Ovary (tissue), 9 donors: ENCODE measurements around the gene GSG1L2. TPM values are rescaled to one million over a fixed set of nuclear protein-coding genes. Genes with fewer than 3 reads are reported as not detected.

Experiments
- DNase-seq, 5 donors: peaks; one replicate each; pipeline ENCODE4 v3.0.0-alpha.2; 2019 to 2020
- H3K27ac ChIP-seq, 2 donors: fragments of 200-600 bp; one replicate each; pipeline versions ENCODE4 v1.5.1 to v1.8.0; 2019 to 2022
- H3K27me3 ChIP-seq: fragments of 200-600 bp; one replicate; pipeline ENCODE4 v1.8.0; 2022
- H3K36me3 ChIP-seq: fragments of 200-600 bp; sonication (generic); one replicate; pipeline ENCODE4 v1.5.1; 2019
- H3K4me1 ChIP-seq: one replicate; pipeline ENCODE4 v1.8.1; 2013; ENCODE audit warnings: mild to moderate bottlenecking, moderate library complexity; ENCODE audit not compliant: insufficient read depth
- H3K4me3 ChIP-seq: fragments of 200-600 bp; sonication (generic); one replicate; pipeline ENCODE4 v1.5.1; 2017
- H3K9me3 ChIP-seq, 2 donors: fragments of 200-600 bp in 1 of 2; sonication (generic) in 1 of 2; one replicate each; pipeline versions ENCODE4 v1.5.1 to v1.8.1; 2013 to 2019; ENCODE audit warnings: mild to moderate bottlenecking in 1 of 2, moderate library complexity in 1 of 2
- EP300 ChIP-seq: sonication (generic); formaldehyde crosslinking; IDR thresholded peaks from one replicate; pipeline ENCODE4 v1.6.1; 2017; ENCODE audit warnings: antibody characterized with exemption
- POLR2A ChIP-seq: fragments of 450-650 bp; IDR thresholded peaks from one replicate; pipeline ENCODE4 v1.6.1; 2017; ENCODE audit warnings: antibody characterized with exemption, mild to moderate bottlenecking, moderate library complexity
- WGBS, 3 donors: extraction: QIAGEN DNeasy Blood & Tissue Kit in 1 of 3; methylation state at CpG; one replicate each; pipeline versions ENCODE4 v1.1.5 to v1.1.7; 2013 to 2017; 5-methylcytosine and 5-hydroxymethylcytosine counted together
- intact Hi-C, 4 donors: fragments of 100-400 bp; cut with DNase I; formaldehyde crosslinking; loops; one replicate each; pipeline versions ENCODE4 v1.11.0 to v1.15.1; 2022 to 2023
- polyA plus RNA-seq, 2 donors: library from polyadenylated mRNA; stranded (reverse); fragments of 200-250 nt in 1 of 2; fragments of 350-450 nt in 1 of 2; fragmentation: Illumina TruSeq in 1 of 2; extraction: RNeasy Lipid Tissue Mini Kit (QIAGEN cat#74804) in 1 of 2; gene quantifications; one replicate each; pipeline ENCODE4 v1.2.3, GENCODE V29; 2013 to 2014
- total RNA-seq, 7 donors: library from RNA; depleted of rRNA in 2 of 7; stranded (reverse); fragments of >200 nt in 2 of 7; fragmentation: NEBNext Ultra II Directional in 3 of 7; extraction: Animal tissue kit (Norgen Biotek cat#: 25700) in 3 of 7; gene quantifications; one replicate each; pipeline versions ENCODE4 v1.1.0 to v1.2.4, GENCODE V29; 2016 to 2023
- TF ChIP-seq, protein P1 (sequence below), 3 donors: fragments of 450-650 bp in 2 of 3; fragments of 200-600 bp in 1 of 3; IDR thresholded peaks; one replicate each; pipeline versions ENCODE4 v1.5.1 to v1.8.0; 2016 to 2022; ENCODE audit warnings: antibody characterized with exemption in 3 of 3, mild to moderate bottlenecking in 1 of 3
- donor health status: DM: no; HTN: no; CAD: no; lungs with moderate emphysema.
- donor health status: DM: no; HTN: no; CAD: no.
- donor health status: Bipolar disorder and iron deficiency.
- donor health status: DM: yes; HTN: yes; CAD: no.
- donor health status: DM: no; HTN: no; CAD: no.
- donor health status: DM: yes; HTN: yes; CAD: no.

GSG1L2 gene
- total and polyA plus RNA-seq, 9 donors: not detected

GRCh38 chr17:9817086-9817485 is 4.8 kb downstream of the GSG1L2 start:
- intact Hi-C loops: no loop called here

DNA sequence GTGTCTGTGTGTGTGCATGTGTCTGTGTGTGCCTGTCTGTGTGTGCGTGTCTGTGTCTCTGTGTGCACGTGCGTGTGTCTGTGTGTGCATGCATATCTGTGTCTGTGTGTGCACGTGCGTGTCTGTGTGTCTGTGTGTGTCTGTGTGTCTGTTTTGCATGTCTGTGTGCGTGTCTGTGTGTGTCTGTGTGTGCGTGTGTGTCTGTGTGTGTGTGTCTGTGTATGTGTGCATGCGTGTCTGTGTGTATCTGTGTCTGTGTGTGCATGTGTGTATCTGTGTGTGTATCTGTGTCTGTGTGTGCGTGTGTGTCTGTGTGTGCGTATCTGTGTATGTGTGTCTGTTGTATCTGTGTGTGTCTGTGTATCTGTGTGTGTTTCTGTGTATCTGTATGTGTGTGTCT is 5.4 kb downstream of the GSG1L2 start:
- no peaks in the 10 kb centered on the region for H3K9me3 ChIP-seq
- no peaks in the 10 kb centered on the region for H3K36me3 ChIP-seq
- 53 to 82% (median 78%) methylated on average over 10 of the region's 10 CpGs for WGBS, 3 donors
- no peak overlapping the region for H3K27ac ChIP-seq
- intact Hi-C loops: no loop called here
- no peak overlapping the region for H3K4me3 ChIP-seq
- no peak for DNase-seq
- TF ChIP-seq POLR2A (no peak), EP300 (no peak)
- TF ChIP-seq, protein P1, sequence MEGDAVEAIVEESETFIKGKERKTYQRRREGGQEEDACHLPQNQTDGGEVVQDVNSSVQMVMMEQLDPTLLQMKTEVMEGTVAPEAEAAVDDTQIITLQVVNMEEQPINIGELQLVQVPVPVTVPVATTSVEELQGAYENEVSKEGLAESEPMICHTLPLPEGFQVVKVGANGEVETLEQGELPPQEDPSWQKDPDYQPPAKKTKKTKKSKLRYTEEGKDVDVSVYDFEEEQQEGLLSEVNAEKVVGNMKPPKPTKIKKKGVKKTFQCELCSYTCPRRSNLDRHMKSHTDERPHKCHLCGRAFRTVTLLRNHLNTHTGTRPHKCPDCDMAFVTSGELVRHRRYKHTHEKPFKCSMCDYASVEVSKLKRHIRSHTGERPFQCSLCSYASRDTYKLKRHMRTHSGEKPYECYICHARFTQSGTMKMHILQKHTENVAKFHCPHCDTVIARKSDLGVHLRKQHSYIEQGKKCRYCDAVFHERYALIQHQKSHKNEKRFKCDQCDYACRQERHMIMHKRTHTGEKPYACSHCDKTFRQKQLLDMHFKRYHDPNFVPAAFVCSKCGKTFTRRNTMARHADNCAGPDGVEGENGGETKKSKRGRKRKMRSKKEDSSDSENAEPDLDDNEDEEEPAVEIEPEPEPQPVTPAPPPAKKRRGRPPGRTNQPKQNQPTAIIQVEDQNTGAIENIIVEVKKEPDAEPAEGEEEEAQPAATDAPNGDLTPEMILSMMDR (IDR thresholded peaks at IDR 0.05): no peak
- H3K27me3 ChIP-seq: no peaks in the 10 kb centered on the region
- no peaks in the 10 kb centered on the region for H3K4me1 ChIP-seq

More at GRCh38 chr17:9817086-9817485, 4.8 kb downstream of the GSG1L2 start:
- Histone ChIP-seq H3K27ac (no peak overlapping the region), H3K4me1 (no peaks in the 10 kb centered on the region), H3K36me3 (no peaks in the 10 kb centered on the region), H3K27me3 (no peaks in the 10 kb centered on the region), H3K9me3 (no peaks in the 10 kb centered on the region), H3K4me3 (no peak overlapping the region)
- WGBS, 3 donors: 30 to 38% (median 33%) methylated on average over 8 of the region's 8 CpGs
- TF ChIP-seq, protein P1 (IDR thresholded peaks at IDR 0.05): no peak
- TF ChIP-seq EP300: no peak
- TF ChIP-seq POLR2A: no peak
- no peak for DNase-seq

- DNase-seq: no peak
- Histone ChIP-seq H3K27me3 (no peaks in the 10 kb centered on the region), H3K9me3 (no peaks in the 10 kb centered on the region), H3K4me1 (no peaks in the 10 kb centered on the region), H3K27ac (no peak overlapping the region), H3K36me3 (no peaks in the 10 kb centered on the region), H3K4me3 (no peak overlapping the region)
- intact Hi-C loops: no loop called here
- WGBS, 3 donors: 75 to 84% (median 82%) methylated on average over 14 of the region's 14 CpGs
- TF ChIP-seq EP300 (no peak), POLR2A (no peak)
- TF ChIP-seq, protein P1 (IDR thresholded peaks at IDR 0.05): no peak
Measured at GRCh38 chr17:9814337-9814945, 7.4 kb downstream of the GSG1L2 start.

DNA sequence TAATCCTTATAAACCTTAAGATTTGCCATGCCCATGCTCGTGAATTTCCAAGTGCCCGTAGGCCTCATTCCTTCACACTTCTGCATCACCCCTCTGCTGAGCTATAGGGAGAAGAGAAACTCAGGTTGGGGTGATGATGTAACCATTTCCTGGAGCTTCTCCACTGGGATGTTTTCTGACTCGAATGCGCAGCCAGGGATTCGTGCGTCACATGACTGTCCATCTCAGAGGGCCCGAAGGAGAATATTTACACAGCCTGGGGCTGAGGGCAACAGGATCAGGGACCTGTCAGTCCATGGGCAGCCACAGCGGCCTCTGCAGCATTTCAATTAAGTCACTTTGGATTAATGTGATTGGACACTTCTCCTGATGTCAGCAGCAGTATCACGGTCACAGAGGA is 8.7 kb downstream of the GSG1L2 start:
- intact Hi-C loops: no loop called here
- DNase-seq: no peak
- Histone ChIP-seq H3K36me3 (no peaks in the 10 kb centered on the region), H3K27ac (no peak overlapping the region), H3K9me3 (no peaks in the 10 kb centered on the region), H3K4me3 (no peak overlapping the region), H3K4me1 (no peaks in the 10 kb centered on the region), H3K27me3 (no peaks in the 10 kb centered on the region)
- no peak for TF ChIP-seq POLR2A
- TF ChIP-seq, protein P1 (IDR thresholded peaks at IDR 0.05): no peak
- TF ChIP-seq EP300: no peak
- WGBS, 3 donors: 76 to 81% (median 78%) methylated on average over 9 of the region's 9 CpGs
